Panc1 (cell line): ENCODE results near the gene SNRPB2. TPM values are rescaled to one million over a fixed set of nuclear protein-coding genes. Genes with fewer than 3 reads are reported as not detected.

Experiments used
- ATAC-seq: fragments of 200-7000 bp; cut with Tn5 transposase; 2 replicates; pipeline ENCODE4 v1.9.1; 2020; ENCODE audit warnings: mild to moderate bottlenecking, moderate library complexity
- BruUV-seq: library from RNA; stranded (reverse); fragments of 400-500 nt; replicated peaks from 2 replicates; lab custom pipeline; 2021; lab: Mats Ljungman, UMichigan
- CTCF ChIA-PET: fragments of 300-600 bp; sonication (Branson Sonifier 250); formaldehyde crosslinking; loops from one replicate; lab custom pipeline; 2022; ENCODE audit warnings: antibody characterized with exemption; lab: Charles Lee
- POLR2A ChIA-PET: fragments of 300-600 bp; sonication (Branson Sonifier 250); formaldehyde crosslinking; loops from one replicate; lab custom pipeline; 2022; ENCODE audit warnings: antibody characterized with exemption; lab: Charles Lee
- DNase-seq: peaks from one replicate; pipeline ENCODE4 v3.0.0-alpha.2; 2010; ENCODE audit warnings: low read depth, low spot score
- H3K27ac ChIP-seq: 2 replicates; pipeline ENCODE4 v1.5.1; 2011; ENCODE audit warnings: mild to moderate bottlenecking, low read length, inconsistent platforms
- H3K27me3 ChIP-seq: fragments of 200-500 bp; sonication (Bioruptor generic); 2 replicates; pipeline ENCODE4 v1.6.0; 2014; ENCODE audit warnings: low read length, inconsistent platforms; ENCODE audit not compliant: control insufficient read depth, insufficient read depth
- H3K36me3 ChIP-seq: fragments of 200-500 bp; sonication (Bioruptor generic); 2 replicates; pipeline ENCODE4 v1.5.1; 2014; ENCODE audit warnings: inconsistent platforms, mild to moderate bottlenecking, low read length, moderate library complexity; ENCODE audit not compliant: control insufficient read depth, insufficient read depth
- H3K4me1 ChIP-seq: 2 replicates; pipeline ENCODE4 v1.5.1; 2011; ENCODE audit warnings: inconsistent platforms, mild to moderate bottlenecking, low read length, moderate library complexity; ENCODE audit not compliant: control insufficient read depth, insufficient read depth
- H3K4me3 ChIP-seq, 2 experiments: 2 replicates each; pipeline ENCODE4 v1.5.1; 2011 to 2012; ENCODE audit warnings: low read depth in 2 of 2, low read length in 2 of 2, mild to moderate bottlenecking in 2 of 2, inconsistent platforms in 1 of 2, moderate library complexity in 1 of 2
- H3K9me3 ChIP-seq: fragments of 200-500 bp; sonication (Bioruptor generic); 2 replicates; pipeline ENCODE4 v1.5.1; 2014; ENCODE audit warnings: low read depth, mild to moderate bottlenecking, inconsistent platforms, low read length, moderate library complexity; ENCODE audit not compliant: control insufficient read depth, insufficient read depth
- CTCF ChIP-seq: fragments of 450-650 bp; IDR thresholded peaks from 2 replicates; pipeline ENCODE4 v1.5.1; 2017; ENCODE audit warnings: mild to moderate bottlenecking
- POLR2AphosphoS5 ChIP-seq: IDR thresholded peaks from 2 replicates; pipeline ENCODE4 v1.6.1; 2012; ENCODE audit warnings: mild to moderate bottlenecking, low read depth, low read length, moderate library complexity
- REST ChIP-seq, 2 experiments: IDR thresholded peaks; 2 replicates each; pipeline ENCODE4 v1.6.1; 2011 to 2012; ENCODE audit warnings: low read depth in 2 of 2, control low read depth in 1 of 2, low read length in 1 of 2, mild to moderate bottlenecking in 1 of 2, moderate library complexity in 1 of 2; ENCODE audit not compliant: insufficient read depth in 1 of 2
- SIN3A ChIP-seq: IDR thresholded peaks from 2 replicates; pipeline ENCODE4 v1.6.1; 2012; ENCODE audit warnings: low read depth, mild to moderate bottlenecking, low read length, moderate library complexity, borderline replicate concordance; ENCODE audit not compliant: insufficient read depth
- TCF7L2 ChIP-seq: IDR thresholded peaks from 2 replicates; pipeline ENCODE4 v1.6.1; 2011; ENCODE audit warnings: mild to moderate bottlenecking, low read depth, low read length, inconsistent platforms
- in situ Hi-C: cut with HindIII; loops from 2 replicates; pipeline ENCODE4 v1.10.0; 2016; ENCODE audit warnings: low sequenced_read_pairs, low pct_unique_long_range_greater_than_20kb
- intact Hi-C: fragments of 100-400 bp; cut with micrococcal nuclease; formaldehyde crosslinking; loops from one replicate; pipeline ENCODE4 v1.10.0; 2022; ENCODE audit not compliant: unreplicated experiment
- total RNA-seq: library from RNA; stranded (reverse); gene quantifications from one replicate; pipeline ENCODE4 v1.2.1, GENCODE V29; 2021; ENCODE audit not compliant: unreplicated experiment

Gene SNRPB2
- total RNA-seq, 1 experiment from 2014 or later: 68.5 TPM

GRCh38 chr20:16771213-16771612 is 41.4 kb downstream of the SNRPB2 start:
- Histone ChIP-seq H3K27me3 (peaks cover 4% of the 10 kb centered on the region; the same call in 1 of the 2 replicates), H3K9me3 (no peaks in the 10 kb centered on the region), H3K36me3 (no peaks in the 10 kb centered on the region), H3K27ac (no peak overlapping the region), H3K4me3 (no peak overlapping the region), H3K4me1 (no peaks in the 10 kb centered on the region)
- DNase-seq (no peak), ATAC-seq (no peak)
- BruUV-seq: no TSS peak
- intact Hi-C loops: no loop called here
- TF ChIP-seq CTCF: no peak
- TF ChIP-seq POLR2AphosphoS5: no peak
- no peak for TF ChIP-seq TCF7L2
- no peak for TF ChIP-seq SIN3A
- no peak for TF ChIP-seq REST (IDR thresholded peaks at IDR 0.05; ENCODE audit: insufficient read depth in 1 of 2, low read depth in 2 of 2, low read length in 1 of 2)
- in situ Hi-C loops: no loop called here
- ChIA-PET POLR2A (no interaction called here), CTCF (no interaction called here)

- DNase-seq: no peak
- in situ Hi-C loops: no loop called here
Measured at GRCh38 chr20:16775961-16776360, 46.1 kb downstream of the SNRPB2 start.

More at GRCh38 chr20:16775961-16776360, 46.1 kb downstream of the SNRPB2 start:
- no peak for ATAC-seq
- no peak overlapping the region for H3K27ac ChIP-seq
- ChIA-PET POLR2A (no interaction called here), CTCF (no interaction called here)
- TF ChIP-seq TCF7L2: no peak
- TF ChIP-seq REST (IDR thresholded peaks at IDR 0.05; ENCODE audit: insufficient read depth in 1 of 2, low read depth in 2 of 2, low read length in 1 of 2): no peak
- TF ChIP-seq CTCF: no peak
- no peak for TF ChIP-seq POLR2AphosphoS5
- TF ChIP-seq SIN3A: no peak
- intact Hi-C loops: no loop called here
- H3K9me3 ChIP-seq: no peaks in the 10 kb centered on the region
- BruUV-seq: no TSS peak
- no peaks in the 10 kb centered on the region for H3K4me1 ChIP-seq
- no peaks in the 10 kb centered on the region; the same call in 1 of the 2 replicates for H3K27me3 ChIP-seq
- H3K36me3 ChIP-seq: no peaks in the 10 kb centered on the region
- H3K4me3 ChIP-seq: no peak overlapping the region
